SKM-1 treated with dmso at 0.1 percent for 144 hours (cell line): ENCODE data around the gene SYNE4.
A peak's percentile ranks its signal among the peaks of the same experiment; 100 is the strongest.
"Not testable (repeated sequence)": the region's sequence is repeated elsewhere in the genome, so short reads cannot be mapped to it uniquely, and the experiment has no call there.

Experiments used
- DNase-seq: peaks from one replicate; lab custom pipeline; 2025; ENCODE audit not compliant: unreplicated experiment; lab: John Stamatoyannopoulos, UW

Gene SYNE4

DNA sequence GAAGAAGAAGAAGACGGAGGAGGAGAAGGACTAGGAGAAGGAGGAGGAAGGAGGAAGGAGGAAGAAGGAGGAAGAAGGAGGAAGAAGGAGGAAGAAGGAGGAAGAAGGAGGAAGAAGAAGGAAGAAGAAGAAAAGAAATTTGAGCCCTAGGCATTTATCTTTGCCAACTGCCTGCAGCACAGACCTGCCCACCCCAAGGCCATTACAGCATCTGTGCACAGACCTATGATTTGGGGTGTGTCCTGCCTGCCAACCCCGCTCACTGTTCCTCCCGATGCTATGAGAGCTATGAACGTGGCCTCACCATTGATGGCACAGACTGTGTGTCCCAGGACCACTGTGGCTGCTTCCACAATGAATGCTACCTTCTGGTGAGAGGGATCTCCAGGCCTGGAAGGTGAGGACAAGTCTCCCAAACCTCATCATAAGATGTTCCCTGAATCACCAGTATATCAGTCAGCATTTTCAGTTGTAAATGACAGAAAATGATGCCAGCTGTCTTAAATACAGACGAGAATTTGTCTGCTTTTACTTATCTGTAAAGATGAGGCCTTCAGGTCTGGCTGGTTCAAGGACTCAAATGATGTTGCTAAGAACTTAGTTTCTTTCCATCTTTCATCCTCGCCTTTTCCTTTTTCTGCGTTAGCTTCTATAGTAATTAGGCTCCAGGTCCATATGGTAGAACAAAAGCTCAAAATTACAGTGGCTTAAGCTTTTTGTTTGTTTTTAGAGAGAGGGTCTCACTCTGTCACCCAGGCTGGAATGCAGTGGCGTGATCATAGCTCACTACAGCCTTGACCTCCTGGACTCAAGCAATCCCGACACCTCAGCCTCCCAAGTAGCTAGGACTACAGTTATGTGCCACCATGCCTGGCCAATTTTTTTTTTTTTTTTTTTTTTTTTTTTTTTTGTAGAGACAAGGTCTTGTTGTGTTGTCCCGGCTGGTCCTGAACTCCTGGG, 17.6 kb downstream of the SYNE4 start:
- no peak for DNase-seq

GRCh38 chr19:35990156-35990555, 18.5 kb downstream of the SYNE4 start:
- DNase-seq: no peak

GRCh38 chr19:35988824-35989223, 19.8 kb downstream of the SYNE4 start:
- DNase-seq: no peak

DNA sequence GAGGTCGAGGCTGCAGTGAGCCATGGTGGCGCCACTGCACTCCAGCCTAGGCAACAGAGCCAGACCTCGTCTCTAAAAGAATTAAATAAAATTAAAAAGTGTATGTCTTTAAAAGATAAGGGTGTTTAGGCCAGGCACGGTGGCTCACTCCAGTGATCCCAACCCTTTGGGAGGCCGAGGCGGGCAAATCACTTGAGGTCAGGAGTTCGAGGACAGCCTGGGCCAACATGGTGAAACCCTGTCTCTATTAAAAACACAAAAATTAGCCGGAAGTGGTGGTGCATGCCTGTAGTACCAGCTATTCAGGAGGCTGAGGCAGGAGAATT, 21.1 kb downstream of the SYNE4 start:
- no peak for DNase-seq

DNA sequence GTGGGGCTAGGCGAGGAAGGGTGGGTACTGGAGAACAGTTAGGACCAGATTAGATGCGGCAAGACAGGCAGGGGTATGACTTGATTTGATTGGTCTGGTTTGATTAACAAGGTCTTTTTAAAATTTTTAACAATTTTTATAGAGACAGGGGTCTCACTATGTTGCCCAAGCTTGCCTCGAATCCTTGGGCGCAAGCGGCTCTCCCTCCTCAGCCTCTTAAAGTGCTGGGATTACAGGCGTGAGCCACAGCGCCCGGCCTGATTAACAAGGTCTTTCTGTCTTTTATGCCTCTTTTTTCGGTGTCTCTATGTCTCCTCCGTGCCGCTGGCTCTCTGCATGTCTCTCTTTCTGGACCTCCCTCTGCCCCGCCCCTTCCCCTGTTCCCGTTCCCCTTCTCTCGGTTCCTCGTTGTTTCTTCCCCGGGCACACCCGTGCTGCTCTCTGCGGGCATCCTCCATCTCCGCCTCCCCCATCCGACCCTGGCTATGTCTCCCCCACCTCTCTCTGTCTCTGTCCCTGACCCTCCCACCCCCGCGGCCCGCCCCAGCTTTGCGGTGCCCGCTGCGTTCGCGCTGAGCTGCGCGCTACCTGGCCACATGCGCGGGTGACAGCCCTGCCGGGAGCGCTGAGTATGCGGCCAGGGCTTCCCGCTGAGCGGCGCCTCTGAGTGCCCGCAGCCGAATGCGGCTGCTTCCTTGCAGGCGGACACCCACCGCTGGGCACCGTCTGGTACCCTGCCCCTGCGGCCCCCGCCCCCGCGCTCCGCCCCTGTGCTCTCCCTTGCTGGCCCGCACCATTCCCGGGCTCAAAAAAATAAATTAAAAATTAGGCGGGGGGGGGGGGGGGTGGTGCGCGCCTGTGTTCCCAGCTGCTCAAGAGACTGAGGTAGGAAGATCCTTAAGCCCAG, 21.7 kb downstream of the SYNE4 start:
- DNase-seq: peak; percentile 58

DNA sequence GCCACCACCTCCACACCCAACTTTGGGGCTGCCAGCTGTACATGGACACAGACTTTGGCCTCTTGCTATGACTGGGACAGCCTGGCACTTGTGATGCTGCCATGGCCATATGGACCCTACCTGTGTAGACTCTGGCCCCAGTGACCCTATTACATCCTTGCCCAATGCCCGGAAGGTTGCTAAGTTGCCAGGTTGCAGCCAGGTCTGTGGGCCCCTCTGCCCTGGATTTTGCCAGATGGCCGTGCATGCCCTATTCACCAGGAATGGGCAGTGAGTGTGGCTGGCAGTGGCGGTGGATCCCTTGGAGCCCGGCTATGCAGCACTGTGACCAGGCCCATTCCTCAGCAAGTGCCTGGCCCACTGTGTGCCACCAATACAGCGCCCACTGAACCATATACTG, 22.5 kb downstream of the SYNE4 start:
- DNase-seq: no peak

DNA sequence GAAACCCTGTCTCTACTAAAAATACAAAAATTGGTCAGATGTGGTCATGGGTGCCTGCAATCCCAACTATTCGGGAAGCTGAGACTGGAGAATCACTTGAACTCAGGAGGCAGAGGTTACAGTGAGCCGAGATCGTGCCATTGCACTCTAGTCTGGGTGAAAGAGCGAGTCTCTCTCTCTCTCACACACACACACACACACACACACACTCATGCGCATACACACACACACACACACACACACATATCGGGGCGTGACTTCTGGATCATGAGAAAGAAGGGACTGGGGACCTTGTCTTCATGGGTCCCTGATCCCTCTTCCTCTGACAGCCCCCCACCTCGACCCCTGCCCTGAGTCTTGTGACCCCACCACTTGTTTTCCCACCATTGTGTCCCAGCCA, 25.4 kb downstream of the SYNE4 start:
- DNase-seq: no peak

DNA sequence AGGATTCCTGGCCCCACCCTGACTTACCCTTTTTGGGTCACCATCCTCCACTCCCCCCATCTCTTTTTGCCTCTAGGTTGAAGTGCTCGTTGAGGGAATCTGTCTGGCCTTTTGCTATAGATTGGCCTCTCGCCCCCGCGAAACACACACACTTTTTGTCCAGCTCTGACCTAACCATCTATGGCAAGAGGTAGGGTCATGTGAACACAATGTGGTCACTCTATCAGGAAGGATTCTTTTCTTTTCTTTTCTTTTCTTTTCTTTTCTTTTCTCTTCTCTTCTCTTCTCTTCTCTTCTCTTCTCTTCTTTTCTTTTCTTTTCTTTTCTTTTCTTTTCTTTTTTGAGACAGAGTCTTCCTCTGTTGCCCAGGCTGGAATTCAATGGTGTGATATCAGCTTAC, 27.6 kb downstream of the SYNE4 start:
- not testable (repeated sequence) for DNase-seq

DNA sequence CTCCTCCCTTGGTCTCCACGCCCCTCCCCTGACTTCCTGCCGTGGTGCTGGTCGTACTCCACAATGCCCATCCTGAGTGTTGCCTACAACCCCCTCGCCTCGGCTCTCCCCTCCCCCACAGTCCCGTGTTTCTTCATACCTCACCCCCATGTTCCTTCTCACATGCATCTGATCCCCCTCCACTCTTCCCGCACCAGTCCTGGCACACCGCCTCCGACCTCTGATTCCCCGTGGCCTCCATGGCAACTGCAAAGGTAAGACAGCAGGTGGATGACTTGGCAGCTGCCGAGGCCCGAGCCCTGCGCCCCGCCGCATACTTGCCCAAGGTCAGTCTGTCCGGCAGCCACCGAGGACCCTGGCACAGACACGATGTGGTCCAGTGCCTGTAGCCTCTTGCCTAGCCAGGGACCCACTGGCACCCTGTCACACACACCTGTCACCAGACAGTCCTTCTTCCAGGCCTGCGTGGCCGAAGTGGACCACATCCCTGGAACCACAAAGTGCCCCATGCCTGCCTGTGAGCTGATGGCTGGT, 29.7 kb downstream of the SYNE4 start:
- no peak for DNase-seq

GRCh38 chr19:35978271-35978670, 30.3 kb downstream of the SYNE4 start:
- DNase-seq: no peak

- DNase-seq: no peak
Observed at GRCh38 chr19:35977446-35978222, 31.0 kb downstream of the SYNE4 start.

- no peak for DNase-seq
Observed at GRCh38 chr19:35975608-35976214, 32.9 kb downstream of the SYNE4 start.

DNA sequence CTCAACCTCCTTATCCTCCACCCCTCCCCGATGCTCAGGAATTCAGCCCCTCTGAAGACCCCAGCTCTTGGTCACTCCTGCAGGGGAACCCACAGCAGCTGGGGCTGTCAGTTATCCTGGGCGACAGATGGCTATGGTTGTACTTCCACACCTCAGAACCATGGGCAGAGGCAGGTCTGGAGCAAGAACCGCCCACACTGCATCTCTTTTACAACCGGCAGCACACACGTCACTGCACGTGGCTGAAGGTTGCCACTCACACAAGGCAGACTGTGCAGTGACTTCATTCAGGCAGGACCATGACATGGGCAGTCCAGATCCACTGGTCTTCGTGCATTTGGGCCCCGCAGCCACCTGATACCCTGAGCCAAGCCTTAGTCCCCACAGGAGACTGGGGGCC, 35.1 kb downstream of the SYNE4 start:
- no peak for DNase-seq

- no peak for DNase-seq
Observed at GRCh38 chr19:35966771-35967170, 41.8 kb downstream of the SYNE4 start.

DNA sequence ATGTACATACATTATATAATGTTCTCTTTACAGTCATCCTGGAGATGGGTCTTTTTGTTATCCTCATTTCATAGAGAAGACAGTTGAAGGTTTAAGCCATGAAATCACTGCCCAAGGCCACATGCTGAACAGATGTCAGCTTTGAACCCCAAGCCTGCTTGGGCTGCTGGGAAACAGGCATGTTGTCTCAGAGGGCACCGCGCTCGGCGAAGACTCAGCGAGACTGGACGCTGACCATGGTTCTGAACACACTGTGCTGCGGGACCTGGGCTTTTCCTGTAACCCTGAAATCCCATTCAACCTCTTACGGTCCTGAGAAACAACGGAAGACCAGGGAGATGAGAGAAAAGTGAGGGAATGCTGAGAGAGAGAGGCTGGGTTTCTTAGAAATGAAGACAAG, 45.1 kb downstream of the SYNE4 start:
- no peak for DNase-seq

- DNase-seq: no peak
Observed at GRCh38 chr19:35960432-35960972, 48.1 kb downstream of the SYNE4 start.

GRCh38 chr19:35959968-35960320, 48.7 kb downstream of the SYNE4 start:
- DNase-seq: no peak

- DNase-seq: no peak
Observed at GRCh38 chr19:35959040-35959967, 49.3 kb downstream of the SYNE4 start.

- DNase-seq: no peak
Observed at GRCh38 chr19:35958660-35959039, 50.0 kb downstream of the SYNE4 start.
